HG02943 (cell line): ENCODE results near the gene RECQL5.

ENCODE experiments used
- ATAC-seq: cut with Tn5 transposase; IDR thresholded peaks from one replicate; pipeline ENCODE4 v1.9.1; 2021; ENCODE audit warnings: mild to moderate bottlenecking, low read depth, moderate library complexity; ENCODE audit not compliant: unreplicated experiment

RECQL5 gene

DNA sequence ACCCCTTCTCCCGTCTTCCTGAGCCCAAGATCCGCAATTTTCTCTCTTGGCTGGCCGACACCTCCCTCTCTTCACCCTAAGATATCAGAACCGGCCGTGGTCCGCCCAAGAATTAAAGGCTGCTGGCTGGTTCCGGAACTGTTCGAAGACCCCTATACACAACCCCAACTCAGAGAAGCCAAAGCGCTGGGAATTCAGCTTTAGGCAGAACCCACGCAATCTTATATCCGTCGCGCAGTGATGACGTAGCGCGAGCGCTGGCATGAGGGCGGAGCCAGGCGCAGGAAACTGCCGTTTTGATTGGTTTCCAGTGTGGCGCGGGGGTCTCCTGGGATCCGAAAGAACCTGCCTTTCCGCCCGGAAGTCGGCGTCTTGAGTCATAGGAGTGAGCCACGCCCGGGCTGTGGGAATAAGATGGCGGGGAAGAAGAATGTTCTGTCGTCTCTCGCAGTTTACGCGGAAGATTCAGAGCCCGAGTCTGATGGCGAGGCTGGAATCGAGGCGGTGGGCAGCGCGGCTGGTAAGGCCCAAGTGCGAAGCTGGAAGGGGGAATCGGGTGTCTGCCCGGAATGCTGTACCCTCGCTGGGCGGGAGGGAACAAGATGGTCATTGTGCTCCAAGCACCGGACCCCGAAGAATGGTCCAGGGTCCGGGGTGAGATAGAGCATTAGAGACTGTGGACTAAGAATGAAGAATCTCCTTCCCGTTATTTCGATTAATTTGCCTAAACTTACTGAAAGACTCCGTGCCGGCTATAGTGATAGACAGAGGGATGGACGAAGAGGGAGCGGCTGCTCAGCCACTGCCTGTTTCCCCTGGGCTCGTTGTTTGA lies at the start of gene RECQL5, which contains the start of gene SAP30BP:
TSS of gene RECQL5 (minus strand) at position 196 of the 832 bp plus-strand sequence. CDS start 597 bp downstream, outside the sequence.
TSS of gene SAP30BP (plus strand) at position 380 of the 832 bp plus-strand sequence. CDS start at position 415, 35 bp downstream.
- ATAC-seq = peak; percentile 75

DNA sequence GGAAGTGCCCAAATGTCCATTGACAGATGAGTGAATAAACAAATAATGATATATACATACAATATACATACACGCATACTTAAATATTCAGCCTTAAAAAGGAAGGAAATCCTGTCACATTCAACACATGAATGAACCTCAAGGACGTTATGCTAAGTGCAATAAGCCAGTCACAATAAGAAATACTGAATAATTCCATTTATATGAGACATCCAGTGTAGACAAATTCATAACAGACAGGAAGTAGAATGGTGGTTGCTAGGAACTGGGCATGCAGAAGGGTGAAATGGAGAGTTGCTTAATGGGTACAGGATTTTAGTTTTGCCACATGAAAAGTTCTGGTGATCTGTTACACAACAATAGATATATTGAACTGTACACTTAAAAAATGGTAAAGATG lies 45.5 kb upstream of the RECQL5 start:
- no peak for ATAC-seq

DNA sequence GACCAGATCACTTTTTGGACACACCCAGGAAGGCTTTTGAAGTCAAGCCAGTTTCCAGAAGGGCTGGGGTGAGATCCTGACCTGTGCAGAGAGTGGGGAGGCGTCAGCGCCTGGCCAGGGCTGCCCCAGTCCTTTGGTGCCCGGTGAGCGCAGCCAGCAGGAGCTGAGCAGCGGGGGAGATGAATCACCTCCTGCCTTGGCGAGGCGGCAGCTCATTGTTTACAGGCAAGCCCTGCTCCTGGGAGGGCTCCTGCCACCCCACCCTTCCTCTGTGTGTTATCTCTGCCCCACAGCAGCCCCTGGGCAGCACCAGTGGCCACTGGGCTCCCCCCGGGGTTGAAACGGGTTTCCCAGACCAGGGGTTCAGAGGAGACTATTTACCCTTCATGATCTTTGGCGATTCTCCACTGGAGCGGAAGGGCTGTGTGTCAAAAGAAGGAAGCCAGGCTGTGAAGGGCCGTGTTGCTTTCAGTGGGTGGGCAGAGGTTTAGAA lies 40.2 kb upstream of the RECQL5 start:
- ATAC-seq = no peak

- no peak for ATAC-seq
Observed at GRCh38 chr17:75706042-75706728, 39.2 kb upstream of the RECQL5 start.

DNA sequence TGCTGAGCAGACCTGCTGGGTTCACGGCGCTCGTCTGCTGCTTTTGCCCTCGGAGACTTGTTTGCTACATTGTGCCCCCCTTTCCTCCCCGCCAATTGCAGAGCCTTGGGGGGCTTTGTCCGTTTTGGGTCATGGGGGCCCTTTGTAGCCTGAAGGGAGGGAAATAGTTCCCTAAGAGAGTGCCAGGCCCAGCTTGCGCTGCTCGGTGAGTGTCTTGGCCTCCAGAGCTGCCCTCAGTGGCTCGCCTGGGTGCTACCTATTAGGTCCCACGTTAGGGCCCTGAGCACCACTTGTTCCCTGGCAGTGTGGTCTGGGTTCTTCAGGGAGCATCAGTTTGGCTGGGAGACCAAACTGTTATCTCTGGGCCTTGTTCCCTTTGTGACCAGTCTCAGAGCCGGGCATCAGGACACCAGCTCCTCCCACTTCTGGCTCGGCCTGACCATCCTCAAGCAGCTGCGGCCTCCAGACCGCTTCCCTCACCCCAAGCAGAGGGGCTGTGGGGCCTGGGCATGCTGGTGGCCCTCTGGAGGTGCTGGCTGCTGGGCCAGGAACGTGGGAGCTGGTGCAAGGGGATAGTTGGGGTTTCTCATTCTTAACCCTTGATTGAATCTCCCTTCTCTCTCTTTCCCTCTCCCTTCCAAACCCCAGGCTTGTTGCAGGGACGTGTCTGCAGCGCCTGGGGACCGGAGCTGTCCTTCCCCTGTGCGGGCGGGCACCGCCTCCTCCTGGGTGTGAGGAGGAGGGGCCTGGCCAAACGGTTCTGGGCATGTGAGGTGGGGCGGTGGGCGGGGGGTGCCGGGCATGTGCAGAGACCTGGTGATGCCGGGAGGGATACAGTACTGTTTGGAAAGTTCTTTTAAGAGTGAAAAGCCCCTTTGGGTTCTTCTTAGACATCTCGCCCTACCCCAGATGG lies 38.3 kb upstream of the RECQL5 start:
- ATAC-seq = no peak

GRCh38 chr17:75703591-75703990 lies 36.6 kb upstream of the RECQL5 start:
- ATAC-seq = no peak

- ATAC-seq = no peak
Observed at GRCh38 chr17:75703191-75703590, 36.2 kb upstream of the RECQL5 start.

- no peak for ATAC-seq
Observed at GRCh38 chr17:75701288-75701687, 34.3 kb upstream of the RECQL5 start.

- ATAC-seq = no peak
Observed at GRCh38 chr17:75698659-75699058, 31.7 kb upstream of the RECQL5 start.

- no peak for ATAC-seq
Observed at GRCh38 chr17:75697651-75698291, 30.8 kb upstream of the RECQL5 start.

DNA sequence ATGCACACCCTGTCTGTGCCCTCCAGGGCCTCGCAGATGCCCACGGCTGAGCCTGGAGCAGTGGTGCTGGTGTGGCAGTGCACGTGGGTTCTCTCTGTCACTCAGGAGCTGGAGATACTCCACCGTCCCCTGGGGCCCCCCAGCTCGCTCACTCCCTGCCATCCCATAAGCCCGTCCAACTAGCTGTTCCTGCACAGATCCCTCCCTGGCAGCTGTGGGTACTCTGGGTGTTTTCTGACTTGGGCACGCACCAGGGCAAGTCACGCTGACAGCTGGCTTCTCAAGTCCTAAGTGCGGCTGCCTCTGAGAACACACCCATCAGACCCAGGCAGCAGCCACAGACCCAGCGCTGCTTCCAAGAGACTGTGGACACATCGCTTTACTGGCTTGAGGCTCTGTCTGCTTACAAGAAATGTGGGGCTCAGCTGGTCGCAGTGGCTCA lies 28.9 kb upstream of the RECQL5 start:
- ATAC-seq = no peak

DNA sequence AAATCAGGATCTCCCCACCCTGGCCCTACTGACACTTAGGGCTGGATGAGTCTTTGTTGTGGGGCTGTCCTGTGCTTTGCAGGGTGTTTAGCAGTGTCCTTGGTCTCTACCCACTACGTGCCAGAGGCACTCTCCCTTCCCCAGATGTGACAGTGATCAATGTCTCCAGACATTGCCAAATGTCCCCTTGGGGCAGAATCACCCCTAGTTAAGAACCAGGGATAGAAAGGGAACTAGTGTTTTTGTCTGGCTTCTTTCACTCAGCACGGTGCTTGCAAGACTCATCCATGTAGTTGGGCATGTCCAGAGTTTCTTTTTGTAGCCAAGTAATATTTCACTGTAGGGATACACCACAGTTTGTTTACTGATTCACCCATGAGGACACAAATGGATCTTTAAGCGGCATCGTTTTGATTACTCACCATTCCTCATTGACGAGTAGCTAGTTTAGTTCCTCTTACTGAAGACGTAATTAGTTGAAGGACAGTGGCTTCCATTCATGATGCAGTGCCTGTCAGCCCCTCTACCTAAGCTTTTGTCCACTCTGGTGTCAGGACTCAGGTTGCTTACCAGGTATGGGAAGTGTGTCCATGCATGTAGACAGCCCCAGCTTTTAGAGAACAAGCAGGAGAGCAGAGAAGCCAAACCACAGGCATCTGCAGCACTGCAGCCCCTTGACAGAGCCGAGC lies 28.3 kb upstream of the RECQL5 start:
- no peak for ATAC-seq

DNA sequence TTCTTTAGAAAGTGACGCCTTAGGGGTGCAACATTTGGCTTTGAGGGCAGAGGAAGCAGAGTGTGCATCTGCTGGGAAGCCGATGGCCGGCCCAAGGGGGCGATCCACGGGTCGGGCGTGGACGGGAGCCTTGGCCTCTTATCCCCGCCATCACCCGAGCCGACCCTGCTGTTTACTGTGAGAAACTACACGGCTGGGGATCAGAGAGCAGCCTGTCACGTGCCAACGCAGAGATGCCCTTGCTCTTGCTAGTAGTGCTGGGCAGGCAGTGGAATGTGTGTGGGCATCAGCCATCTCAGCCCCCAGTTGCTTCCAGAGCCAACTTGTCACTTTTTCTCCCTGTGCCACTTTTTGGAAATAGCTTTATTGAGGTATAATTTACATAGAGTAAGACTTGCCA lies 27.6 kb upstream of the RECQL5 start:
- ATAC-seq = no peak

GRCh38 chr17:75693500-75694481 lies 26.8 kb upstream of the RECQL5 start:
- ATAC-seq = no peak

GRCh38 chr17:75692976-75693375 lies 26.0 kb upstream of the RECQL5 start:
- ATAC-seq = no peak

- ATAC-seq = no peak
Observed at GRCh38 chr17:75691801-75692626, 25.1 kb upstream of the RECQL5 start.

- ATAC-seq = no peak
Observed at GRCh38 chr17:75691371-75691791, 24.4 kb upstream of the RECQL5 start.
